Ammon's horn (tissue), 1 donor: Measurements from ENCODE around the gene RSBN1L.
"Not testable (repeated sequence)": the region's sequence is repeated elsewhere in the genome, so short reads cannot be mapped to it uniquely, and the experiment has no call there.

ENCODE experiments used
- DNase-seq: peaks from one replicate; pipeline ENCODE4 v3.0.0-alpha.2; 2016; ENCODE audit warnings: low spot score

The RSBN1L gene

DNA sequence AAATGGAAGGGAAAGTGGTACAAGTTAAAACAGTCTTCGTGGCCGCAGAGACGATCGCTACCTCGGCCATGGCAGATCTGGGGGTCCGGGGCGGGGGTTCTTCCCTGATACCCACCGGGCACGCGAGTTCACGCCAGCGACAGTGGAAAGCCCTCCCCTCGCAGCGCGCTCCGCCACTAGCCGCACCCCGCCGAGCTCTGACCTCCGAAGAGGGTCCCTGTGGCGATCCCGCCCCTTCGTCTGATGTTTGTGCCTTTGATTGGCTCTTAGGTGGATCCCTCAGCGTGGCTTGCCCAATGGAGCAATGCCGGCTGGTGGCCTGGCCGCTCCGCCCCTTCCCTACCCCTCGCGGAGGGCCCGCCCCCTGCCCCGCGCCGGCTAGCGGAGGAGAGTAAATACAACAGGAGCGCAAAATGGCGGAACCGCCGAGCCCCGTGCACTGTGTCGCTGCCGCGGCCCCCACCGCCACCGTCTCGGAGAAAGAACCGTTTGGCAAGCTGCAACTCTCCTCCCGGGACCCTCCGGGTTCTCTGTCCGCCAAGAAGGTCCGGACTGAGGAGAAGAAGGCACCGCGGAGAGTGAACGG is at the start of gene RSBN1L:
TSS of gene RSBN1L (plus strand) at position 403 of the 586 bp plus-strand sequence. CDS start at position 414, 11 bp downstream.
- DNase-seq = peak; percentile 100

DNA sequence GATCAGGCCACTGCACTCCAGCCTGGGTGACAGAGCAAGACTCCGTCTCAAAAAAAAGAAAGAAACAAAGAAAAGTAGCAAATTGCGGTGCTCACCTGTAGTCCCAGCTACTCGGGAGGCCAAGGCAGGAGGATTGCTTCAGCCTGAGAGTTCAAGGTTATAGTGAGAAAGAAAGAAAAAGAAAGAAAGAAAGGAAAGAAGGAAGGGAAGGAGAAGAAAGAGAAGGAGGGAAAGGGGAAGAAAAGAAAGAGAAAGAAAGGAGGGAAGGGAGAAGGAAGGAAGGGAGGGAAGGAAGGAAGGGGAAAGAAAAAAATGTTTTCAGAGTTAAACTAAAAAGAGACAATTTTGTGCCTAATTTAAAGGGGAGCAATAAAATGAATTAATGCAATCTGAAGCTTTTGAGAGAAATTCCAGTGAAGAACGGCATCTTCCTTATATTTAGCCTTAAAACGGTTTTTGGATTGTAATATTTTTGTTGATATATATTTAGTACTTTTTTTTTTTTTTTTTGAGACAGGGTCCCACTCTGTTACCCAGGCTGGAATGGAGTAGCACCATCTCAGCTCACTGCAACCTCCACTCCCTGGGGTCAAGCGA is 47.4 kb upstream of the RSBN1L start:
- no peak for DNase-seq

DNA sequence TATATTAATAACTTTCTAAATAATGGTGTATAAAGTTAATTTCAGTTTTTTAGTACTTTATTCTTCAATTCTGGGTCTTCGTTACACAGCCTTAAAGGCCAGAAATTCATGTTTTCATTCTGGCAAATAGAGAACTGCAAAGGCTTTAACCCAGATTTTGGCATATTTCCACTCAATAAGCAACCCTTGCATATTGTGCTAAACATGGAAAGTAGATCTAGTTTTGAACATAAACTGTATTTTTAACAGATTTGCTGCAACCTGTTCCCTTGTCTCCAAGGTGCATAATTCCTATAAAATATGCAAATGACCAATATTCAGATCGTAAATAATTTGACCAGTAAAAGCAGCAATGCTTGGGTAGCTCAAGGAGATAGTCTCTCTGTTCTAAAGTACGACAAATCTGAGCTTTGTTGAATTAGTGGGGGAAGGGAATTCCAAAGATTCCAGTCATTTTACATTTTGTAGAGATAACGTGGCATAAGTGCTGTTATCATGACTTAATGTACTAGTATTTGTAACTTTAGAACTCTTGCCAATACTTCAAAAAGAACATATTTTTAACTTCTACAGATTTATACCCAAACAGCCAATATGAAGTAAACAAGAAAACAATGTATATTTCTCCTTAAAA is 46.4 kb upstream of the RSBN1L start:
- DNase-seq = no peak

DNA sequence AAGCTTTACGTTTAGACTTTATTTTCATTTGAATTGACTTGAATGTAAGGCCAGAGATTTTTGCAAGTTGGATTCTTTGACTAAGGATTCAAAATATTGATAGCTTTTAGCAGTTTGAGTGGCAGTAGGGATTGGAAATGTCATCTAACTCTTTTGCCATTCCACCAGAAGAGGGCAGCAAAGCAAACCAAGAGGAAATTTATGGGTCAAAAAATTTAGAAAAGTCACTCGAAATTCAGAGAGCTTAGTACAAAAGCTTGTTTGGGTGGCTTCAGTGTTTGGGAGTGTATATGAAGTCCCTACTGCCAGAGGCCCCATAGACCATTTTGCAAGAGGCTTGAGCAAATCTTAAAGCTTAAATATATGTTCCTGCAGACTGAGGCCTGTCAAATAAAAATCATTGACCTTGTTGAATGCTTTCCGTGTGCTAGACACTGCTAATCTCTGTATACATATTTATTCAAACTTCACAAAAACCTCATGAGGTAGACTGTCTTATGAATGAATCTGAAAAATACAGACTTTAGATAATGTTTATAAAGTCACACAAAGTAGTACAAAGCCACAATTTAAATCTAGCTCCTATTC is 44.6 kb upstream of the RSBN1L start:
- peak; percentile 52 for DNase-seq

DNA sequence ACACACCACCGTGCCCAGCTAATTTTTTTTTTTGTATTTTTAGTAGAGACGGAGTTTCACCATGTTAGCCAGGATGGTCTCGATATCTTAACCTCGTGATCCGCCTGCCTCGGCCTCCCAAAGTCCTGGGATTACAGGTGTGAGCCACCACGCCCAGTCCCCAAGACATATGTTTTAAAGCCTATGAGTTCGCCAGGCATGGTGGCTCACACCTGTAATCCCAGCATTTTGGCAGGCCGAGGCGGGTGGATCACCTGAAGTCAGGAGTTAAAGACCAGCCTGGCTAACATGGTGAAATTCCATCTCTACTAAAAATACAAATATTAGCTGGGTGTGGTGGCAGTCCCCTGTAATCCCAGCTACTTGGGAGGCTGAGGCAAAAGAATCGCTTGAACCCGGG is 43.4 kb upstream of the RSBN1L start:
- DNase-seq = not testable (repeated sequence)

DNA sequence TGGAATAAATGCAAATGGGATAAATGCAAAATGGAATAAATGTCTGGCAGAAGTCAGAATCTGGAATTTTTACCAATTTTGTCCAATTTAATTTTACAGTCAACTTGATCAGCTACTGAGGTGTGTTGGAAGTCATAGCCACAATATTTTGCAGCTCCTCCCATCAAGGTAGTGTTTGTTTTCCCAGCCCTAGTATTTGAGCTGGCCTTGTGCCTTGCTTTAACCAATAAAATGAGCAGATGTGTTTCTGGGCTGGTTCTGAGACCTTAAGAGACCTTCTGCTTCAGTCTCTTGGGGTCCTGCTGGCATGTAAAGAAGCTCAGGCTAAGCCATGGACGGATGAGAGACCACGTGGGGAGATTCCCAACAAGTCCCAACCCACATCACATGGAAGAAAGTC is 42.7 kb upstream of the RSBN1L start:
- DNase-seq = no peak

DNA sequence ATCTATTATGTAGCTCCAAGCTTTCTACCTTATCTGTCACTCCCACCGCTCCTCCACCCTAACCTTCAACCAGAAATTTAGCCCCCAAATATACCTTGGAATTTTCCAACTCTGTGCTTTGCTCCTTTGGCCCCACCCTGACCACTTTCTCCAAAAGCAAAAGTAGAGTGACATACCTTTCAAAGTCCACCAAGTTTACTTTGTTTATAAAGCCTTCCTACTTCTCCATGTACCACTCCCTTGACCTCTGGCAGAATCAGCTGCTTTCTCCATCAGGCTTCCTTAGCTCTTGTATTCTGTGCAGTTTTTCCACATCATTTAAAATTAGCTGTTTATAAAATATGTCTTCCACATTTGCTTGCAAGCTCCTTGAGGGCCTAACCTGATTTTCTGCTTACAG is 40.9 kb upstream of the RSBN1L start:
- no peak for DNase-seq

DNA sequence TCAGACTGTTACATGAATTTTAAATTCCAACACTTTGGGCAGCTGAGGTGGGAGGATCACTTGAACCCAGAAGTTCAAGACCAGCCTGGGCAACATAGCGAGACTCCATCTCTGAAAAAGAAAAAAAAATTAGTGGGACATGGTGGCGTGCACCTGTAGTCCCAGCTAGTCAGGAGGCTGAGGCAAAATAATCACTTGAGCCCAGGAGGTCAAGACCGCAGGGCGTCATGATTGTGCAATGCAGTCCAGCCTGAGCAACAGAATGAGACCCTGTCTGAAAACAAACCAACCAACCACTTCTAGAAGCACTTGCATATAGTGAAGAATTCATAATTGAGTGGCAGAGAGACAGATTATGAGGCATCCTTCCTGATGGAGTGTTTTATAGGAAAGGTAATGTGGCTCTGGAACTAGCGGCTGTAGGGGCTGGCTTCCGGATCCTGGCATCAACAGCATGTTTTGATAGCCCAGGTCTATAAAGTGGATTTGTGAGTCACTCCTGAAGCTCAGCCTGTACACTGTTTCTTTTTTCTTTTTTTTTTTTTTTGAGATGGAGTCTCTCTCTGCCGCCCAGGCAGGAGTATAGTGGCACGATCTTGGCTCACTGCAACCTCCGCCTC is 40.3 kb upstream of the RSBN1L start:
- no peak for DNase-seq

DNA sequence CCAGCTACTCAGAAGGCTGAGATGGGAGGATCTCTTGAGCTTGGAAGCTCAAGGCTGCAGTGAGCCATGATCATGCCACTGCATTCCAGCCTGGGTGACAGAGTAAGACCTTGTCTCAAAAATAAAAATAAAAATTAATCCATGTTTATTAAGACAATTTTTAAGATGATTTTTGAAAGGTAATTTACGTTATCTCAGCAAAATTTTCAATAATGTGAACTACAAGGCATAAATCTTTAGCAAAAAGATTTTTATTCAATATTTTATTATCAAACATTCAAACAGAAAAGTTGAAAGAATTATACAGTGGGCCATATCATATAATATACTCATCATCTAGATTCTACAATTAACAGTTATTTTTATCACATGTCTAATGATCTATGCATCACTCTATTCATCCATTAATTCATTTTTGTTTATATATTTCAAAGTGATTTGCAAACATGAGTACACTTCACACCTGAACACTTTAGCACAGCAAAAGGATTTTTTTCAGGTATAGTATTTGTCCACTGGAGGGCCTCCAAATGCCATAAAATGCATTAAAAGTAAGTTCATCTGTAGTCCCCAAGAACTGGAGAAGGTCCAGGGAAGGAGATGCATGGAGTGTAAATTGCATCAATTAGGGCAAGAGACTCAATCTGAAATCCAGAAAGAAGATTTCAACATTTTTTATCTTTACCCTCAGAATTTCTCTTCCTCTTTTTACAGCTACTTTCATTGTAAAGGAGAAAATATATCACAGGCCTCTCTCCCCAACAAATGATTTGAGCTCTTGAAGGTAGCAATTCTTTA is 38.6 kb upstream of the RSBN1L start:
- DNase-seq = peak; percentile 41

DNA sequence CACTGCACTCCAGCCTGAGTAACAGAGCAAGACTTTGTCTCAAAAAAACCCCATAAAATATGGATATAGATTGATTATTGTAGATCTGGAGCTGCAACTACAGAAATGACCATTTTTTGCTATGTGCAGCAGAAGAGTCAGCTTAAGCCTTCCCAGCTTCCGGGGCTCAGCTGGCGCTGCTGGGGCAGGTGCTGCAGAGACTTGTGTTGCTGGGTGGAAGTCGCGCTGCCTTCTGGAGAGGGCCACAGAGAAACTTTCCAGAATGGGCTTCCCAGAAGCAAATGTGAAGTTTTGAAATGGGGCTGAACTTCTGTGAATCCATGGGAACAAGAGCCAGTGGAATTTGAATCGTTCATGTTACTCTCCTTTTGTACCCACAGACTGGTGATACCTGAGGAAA is 37.3 kb upstream of the RSBN1L start:
- no peak for DNase-seq

DNA sequence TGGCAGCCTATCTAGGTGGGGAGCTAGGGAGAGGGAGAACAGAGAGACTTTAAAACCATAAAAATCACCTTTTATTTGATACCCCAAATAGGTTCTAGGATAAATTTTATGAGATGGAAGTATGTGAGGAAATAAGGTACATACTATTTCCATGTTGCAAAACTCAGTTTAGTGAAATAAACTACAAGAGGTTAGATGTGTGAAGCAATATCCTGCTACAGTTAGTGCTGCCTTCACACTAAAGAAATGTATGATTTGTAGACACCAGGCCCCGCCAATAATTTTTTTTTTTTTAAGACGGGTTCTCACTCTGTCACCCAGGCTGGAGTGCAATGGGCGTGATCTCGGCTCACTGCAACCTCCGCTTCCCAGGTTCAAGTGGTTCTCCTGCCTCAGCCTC is 34.4 kb upstream of the RSBN1L start:
- no peak for DNase-seq

DNA sequence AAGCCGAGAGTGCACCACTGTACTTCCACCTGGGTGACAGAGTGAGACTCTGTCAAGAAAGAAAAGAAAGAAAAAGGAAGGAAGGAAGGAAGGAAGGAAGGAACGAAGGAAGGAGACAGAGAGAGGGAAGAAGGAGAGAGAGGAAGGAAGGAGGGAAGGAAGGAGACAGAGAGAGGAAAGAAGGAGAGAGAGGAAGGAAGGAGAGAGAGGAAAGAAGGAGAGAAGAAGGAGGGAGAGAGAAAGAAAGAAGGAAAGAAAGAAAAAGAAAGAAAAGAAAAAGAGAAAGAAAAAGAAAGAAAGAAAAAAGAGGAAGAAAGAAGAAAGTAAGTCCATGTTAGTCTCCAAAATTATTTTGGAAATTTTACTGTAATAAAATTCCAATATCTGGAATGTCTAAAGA is 33.4 kb upstream of the RSBN1L start:
- DNase-seq = no peak

DNA sequence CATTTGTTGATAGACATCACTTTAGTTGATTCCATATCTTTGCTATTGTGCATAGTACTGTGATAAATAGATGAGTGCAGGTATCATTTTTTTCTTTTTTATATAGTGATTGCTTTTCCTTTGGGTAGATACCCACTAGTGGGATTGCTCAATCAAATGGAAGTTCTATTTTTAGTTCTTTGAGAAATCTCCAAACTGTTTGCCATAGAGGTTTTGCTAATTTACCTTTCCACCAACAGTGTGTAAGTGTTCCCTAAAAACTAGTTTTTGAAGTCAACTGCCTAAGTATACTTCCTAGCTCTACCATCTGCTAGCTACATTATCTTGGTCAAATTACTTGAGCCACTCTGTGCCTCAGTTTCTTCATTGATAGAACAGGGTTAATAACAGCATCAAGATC is 31.5 kb upstream of the RSBN1L start:
- no peak for DNase-seq

DNA sequence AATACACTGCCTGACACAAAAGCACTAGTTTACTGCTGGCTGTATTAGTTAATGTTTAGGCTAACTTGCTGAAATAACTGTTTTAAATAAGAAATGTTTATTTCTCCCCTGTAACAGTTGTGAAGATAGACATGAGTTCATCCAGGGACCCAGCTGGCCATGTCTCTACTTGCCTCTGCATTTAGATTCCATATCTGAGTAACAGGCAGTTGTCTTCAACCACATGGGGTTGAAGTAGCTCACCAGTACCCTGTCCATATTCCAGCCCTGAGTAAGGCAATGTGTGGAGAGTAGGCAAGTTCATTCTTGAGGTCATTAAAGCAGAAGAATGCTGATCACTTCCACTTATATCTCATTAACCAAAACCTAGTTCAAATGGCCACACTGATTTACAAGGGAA is 31.1 kb upstream of the RSBN1L start:
- DNase-seq = no peak

DNA sequence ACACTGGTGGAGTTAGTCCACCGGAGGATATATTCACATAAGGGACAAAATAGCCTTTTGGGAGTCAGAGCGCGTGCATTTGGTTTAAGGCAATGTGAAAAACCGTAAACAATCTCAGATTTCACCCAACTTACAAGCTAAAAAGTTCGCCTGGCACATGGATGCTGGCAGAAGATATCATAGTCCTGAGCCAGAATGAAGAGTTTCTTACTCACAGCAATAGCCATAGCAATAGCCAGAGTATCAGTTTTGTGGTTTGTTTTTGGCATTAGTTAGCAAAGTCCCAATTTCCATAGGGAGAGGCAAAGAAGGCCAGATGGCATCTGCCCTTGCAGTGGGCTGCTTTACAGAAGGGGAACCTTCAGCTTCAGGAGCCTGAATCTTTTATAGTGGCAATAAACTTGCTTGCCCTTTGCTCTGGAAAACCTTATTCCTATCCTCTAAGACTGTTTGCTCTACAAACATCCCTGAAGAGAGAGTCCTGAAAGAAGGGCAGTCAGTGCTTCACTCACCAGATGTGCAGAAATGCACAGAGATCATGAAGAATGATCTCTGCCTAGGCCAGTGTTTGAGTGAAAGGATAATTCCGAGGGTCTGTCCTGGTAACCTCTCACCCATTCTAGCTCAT is 28.7 kb upstream of the RSBN1L start:
- no peak for DNase-seq

DNA sequence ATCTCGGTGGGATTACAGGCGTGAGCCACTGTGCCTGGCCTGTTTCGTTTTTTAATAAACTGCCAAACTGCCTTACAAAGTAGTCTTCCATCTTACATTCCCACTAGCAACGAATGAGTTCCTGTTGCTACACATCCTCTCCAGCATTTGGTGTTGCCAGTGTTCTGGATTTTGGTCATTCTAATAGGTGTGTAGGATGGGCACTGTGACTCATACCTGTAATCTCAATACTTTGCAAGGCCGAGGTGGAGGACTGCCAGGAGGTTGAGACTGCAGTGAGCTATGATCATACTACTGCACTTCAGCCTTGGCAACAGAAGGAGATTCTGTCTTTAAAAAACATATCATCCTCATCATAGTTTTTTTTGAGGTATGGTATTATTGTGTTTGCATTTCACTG is 21.4 kb upstream of the RSBN1L start:
- DNase-seq = no peak

DNA sequence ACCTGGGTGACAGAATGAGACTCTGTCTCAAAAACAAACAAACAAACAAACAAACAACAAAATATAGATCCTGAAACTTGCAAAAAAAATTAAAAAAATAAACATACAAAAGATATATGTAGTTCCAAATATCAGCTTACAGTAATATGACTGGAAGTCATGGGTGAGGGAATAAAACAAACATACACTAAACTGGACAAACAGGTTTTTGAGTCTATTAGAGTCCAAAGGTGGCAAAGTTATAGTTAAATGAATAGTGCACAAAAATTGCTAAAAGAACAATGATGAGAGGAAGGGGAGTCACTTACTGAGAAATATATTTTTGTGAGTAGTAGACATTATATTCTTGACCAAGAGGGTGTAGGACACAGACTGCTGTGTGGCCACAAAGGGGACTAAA is 16.7 kb upstream of the RSBN1L start:
- no peak for DNase-seq

DNA sequence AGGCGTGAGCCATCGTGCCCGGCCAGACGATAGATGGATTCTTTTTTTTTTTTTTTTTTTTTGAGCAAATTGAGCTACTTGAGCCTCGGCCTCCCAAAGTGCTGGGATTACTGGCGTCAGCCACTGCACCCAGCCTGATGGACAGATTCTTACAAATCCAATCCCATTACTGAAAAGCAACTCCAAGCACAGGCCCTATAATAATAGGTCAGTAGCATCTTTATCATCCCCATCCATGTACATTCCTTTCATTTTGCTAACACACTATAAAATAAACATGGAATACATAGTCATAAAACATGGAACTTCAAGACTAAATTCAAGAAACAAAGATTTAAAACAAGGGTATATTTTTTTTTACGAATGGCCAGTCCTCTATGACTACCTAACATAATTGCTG is 16.0 kb upstream of the RSBN1L start:
- DNase-seq = no peak

DNA sequence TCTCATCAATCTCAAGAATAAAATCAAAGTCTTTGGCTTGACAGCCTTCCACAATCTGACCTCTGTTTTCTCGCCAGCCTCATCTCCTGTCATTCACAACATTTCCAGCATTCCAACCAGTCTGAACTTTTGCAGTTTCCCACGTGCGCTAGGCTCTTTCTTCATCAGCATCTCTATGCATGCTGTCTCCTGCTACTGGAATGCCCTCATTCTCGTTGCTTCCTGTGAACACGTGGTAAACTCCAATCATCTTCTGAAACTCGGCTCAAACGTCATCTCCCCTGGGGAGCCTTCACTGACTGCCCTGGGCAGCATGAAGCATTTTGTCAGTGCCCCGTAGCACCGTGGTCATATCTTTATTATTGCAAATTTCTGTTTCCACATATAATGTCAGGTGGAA is 12.2 kb upstream of the RSBN1L start:
- DNase-seq = no peak

DNA sequence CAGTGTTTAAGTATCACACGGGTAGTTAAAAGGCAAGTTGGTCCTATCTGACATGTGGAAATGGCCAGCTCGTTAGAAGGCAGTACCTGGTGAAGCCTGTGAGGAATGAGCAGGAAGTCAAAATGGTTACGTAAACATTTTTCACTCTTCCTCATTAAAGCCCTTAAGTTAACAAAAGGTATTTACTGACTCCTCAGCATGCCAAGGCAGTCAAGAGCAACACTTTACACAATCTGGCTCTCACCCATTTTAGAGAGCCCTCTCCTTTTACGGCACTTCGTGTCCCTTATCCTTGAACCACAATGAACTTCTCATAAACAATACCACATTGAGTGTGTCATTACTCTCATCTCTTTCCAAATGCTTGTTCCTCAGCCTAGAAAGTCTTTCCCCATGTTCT is 11.0 kb upstream of the RSBN1L start:
- DNase-seq = no peak

DNA sequence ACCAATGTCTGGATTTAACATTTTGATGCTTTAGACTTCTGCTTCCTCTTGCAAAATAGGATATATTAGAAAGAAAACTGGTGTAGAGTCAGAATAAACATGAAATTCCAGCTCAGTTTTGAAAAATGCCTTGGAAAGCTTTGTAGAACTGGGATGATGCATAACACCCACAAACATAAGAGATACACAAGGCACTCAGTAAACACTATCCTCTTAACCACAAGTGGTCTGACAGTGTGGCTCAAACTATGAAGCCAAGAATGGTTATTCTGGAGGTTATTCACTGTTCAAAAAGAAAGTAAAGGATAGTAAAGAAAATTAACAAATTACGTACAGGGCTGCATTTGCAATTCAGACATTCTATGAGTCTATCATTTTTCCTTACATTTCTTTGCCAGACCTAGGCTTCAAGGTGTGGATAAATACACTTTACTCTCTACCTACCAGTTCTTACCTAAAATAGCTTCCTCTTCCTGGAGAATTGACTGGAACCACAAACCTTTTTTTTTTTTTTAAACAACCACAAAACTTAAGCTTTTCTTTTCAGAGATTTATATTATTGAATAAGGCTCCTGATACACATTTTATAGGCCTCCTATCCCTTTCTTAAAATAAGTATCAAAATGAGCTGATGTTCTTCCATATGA is 9.0 kb upstream of the RSBN1L start:
- DNase-seq = no peak
